HepG2 (cell line): ENCODE measurements around the gene MICAL3. TPM values are rescaled to one million over a fixed set of nuclear protein-coding genes. Genes with fewer than 3 reads are reported as not detected.

Source experiments
- MTF1 ChIP-seq: sonication (generic); formaldehyde crosslinking; IDR thresholded peaks from 2 replicates; pipeline ENCODE4 v1.5.0; 2020; ENCODE audit warnings: missing genetic modification reagents
- NFIC ChIP-seq: IDR thresholded peaks from 2 replicates; pipeline ENCODE4 v1.6.1; 2012; ENCODE audit warnings: mild to moderate bottlenecking, low read length, inconsistent platforms
- ONECUT2 ChIP-seq: sonication (generic); formaldehyde crosslinking; IDR thresholded peaks from 2 replicates; pipeline ENCODE4 v1.4.0; 2020; ENCODE audit warnings: missing genetic modification reagents
- PHF20 ChIP-seq: sonication (generic); formaldehyde crosslinking; IDR thresholded peaks from 2 replicates; pipeline ENCODE4 v1.5.0; 2020; ENCODE audit warnings: mild to moderate bottlenecking, missing genetic modification reagents
- POLR2AphosphoS2 ChIP-seq: IDR thresholded peaks from 2 replicates; pipeline ENCODE4 v1.6.1; 2011; ENCODE audit warnings: low read depth, low read length, improper control_type of control experiment
- SAFB2 ChIP-seq: sonication (generic); formaldehyde crosslinking; IDR thresholded peaks from 2 replicates; pipeline ENCODE4 v1.5.1; 2020; ENCODE audit warnings: missing genetic modification reagents, low read depth, mild to moderate bottlenecking, borderline replicate concordance
- SP4 ChIP-seq: sonication (generic); formaldehyde crosslinking; IDR thresholded peaks from 2 replicates; pipeline ENCODE4 v1.8.1; 2023; ENCODE audit warnings: mild to moderate bottlenecking, missing genetic modification reagents
- SRSF4 ChIP-seq: fragments of 200-400 bp; formaldehyde crosslinking; IDR thresholded peaks from one replicate; pipeline ENCODE4 v1.6.1; 2018; ENCODE audit warnings: mild to moderate bottlenecking, low read depth, low read length, moderate library complexity; ENCODE audit not compliant: poor library complexity, severe bottlenecking
- ZNF781 ChIP-seq: sonication (generic); formaldehyde crosslinking; IDR thresholded peaks from 2 replicates; pipeline ENCODE4 v1.5.1; 2020; ENCODE audit warnings: borderline replicate concordance, mild to moderate bottlenecking, missing genetic modification reagents; ENCODE audit errors: not compliant biosample characterization
- polyA plus RNA-seq, 8 experiments: library from polyadenylated mRNA; depleted of rRNA in 3 of 8; stranded (reverse) in 7 of 8; unstranded in 1 of 8; fragments of >200 nt; fragmentation: Illumina TruSeq in 4 of 8; extraction: Trizol in 4 of 8; gene quantifications; 2 replicates each; pipeline versions ENCODE4 v1.2.1 to v1.2.3, GENCODE V29; 2011 to 2016; ENCODE audit warnings: low read depth in 4 of 8, missing spikeins in 1 of 8, mixed read lengths in 1 of 8; ENCODE audit not compliant: insufficient read depth in 1 of 8
- total RNA-seq, 5 experiments: library from RNA; depleted of rRNA; stranded (reverse); fragments of >200 nt; fragmentation: Illumina TruSeq; extraction: Trizol; gene quantifications; 2 replicates each; pipeline ENCODE4 v1.2.3, GENCODE V29; 2016; ENCODE audit warnings: low read depth in 1 of 5
- TF ChIP-seq, protein P1 (sequence below): sonication (generic); formaldehyde crosslinking; IDR thresholded peaks from 2 replicates; pipeline ENCODE4 v1.4.0; 2020; ENCODE audit warnings: missing genetic modification reagents
- TF ChIP-seq, protein P2 (sequence below): sonication (generic); formaldehyde crosslinking; IDR thresholded peaks from 2 replicates; pipeline ENCODE4 v1.5.0; 2020; ENCODE audit warnings: missing genetic modification reagents
- TF ChIP-seq, protein P3 (sequence below): sonication (generic); formaldehyde crosslinking; IDR thresholded peaks from 2 replicates; pipeline ENCODE4 v1.8.1; 2023; ENCODE audit warnings: missing genetic modification reagents, inconsistent platforms, borderline replicate concordance

Gene MICAL3
- total and polyA plus RNA-seq, 2 of the 13 experiments (the other 11 are each of a cell fraction or from before 2014, with no cell fraction given) = 5.3 to 12.5 TPM

DNA sequence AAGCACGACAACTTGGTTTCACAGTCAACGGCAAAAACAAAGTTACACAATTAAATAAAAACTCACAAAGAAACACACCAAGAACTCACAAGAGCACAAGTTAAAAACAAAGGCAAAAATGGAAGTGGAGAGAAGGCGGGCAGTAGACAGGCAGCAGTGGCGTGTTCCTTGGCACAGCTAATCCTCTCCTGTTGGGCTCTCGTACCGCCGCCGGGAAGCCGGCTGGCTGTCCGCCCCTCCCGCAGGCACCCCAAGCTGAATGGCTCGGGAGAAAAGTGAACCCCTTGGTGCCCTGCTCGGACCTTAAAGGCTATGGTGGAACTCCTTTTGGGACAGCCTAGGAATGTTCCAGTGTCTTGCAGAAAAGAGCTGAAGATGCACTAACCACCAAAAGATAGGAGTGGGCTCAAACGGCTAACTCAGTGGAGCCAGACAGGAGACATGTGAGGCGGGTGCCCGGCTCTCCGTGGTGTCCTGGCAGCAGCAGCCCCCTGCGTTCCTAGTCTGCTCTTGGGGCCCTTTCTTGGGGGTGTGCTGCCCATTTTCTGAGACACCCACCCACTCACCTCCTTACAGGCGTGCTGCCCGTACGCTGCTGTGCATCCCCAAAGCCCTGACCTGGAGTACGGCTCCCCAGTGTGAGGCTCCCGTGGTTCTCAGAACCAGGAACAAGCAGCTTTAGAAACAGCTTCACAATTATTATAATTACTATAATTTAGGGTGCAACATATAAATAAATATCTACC lies 164.0 kb downstream of the MICAL3 start (continued):
- no peak for TF ChIP-seq POLR2AphosphoS2
- TF ChIP-seq PHF20 (CRISPR knock-in tag) = no peak
- TF ChIP-seq SP4 (CRISPR knock-in tag) = no peak
- no peak for TF ChIP-seq SAFB2 (CRISPR knock-in tag)
- no peak for TF ChIP-seq ONECUT2 (CRISPR knock-in tag)
- TF ChIP-seq, protein P1, sequence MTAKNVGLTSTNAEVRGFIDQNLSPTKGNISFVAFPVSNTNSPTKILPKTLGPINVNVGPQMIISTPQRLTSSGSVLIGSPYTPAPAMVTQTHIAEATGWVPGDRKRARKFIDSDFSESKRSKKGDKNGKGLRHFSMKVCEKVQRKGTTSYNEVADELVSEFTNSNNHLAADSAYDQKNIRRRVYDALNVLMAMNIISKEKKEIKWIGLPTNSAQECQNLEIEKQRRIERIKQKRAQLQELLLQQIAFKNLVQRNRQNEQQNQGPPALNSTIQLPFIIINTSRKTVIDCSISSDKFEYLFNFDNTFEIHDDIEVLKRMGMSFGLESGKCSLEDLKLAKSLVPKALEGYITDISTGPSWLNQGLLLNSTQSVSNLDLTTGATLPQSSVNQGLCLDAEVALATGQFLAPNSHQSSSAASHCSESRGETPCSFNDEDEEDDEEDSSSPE (CRISPR knock-in tag) = no peak
- TF ChIP-seq, protein P2, sequence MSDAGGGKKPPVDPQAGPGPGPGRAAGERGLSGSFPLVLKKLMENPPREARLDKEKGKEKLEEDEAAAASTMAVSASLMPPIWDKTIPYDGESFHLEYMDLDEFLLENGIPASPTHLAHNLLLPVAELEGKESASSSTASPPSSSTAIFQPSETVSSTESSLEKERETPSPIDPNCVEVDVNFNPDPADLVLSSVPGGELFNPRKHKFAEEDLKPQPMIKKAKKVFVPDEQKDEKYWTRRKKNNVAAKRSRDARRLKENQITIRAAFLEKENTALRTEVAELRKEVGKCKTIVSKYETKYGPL (CRISPR knock-in tag) = no peak
- TF ChIP-seq SRSF4 = no peak
- TF ChIP-seq MTF1 (CRISPR knock-in tag) = no peak
- TF ChIP-seq, protein P3, sequence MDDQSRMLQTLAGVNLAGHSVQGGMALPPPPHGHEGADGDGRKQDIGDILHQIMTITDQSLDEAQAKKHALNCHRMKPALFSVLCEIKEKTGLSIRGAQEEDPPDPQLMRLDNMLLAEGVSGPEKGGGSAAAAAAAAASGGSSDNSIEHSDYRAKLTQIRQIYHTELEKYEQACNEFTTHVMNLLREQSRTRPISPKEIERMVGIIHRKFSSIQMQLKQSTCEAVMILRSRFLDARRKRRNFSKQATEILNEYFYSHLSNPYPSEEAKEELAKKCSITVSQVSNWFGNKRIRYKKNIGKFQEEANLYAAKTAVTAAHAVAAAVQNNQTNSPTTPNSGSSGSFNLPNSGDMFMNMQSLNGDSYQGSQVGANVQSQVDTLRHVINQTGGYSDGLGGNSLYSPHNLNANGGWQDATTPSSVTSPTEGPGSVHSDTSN (CRISPR knock-in tag) = no peak
- TF ChIP-seq ZNF781 (CRISPR knock-in tag) = no peak
- TF ChIP-seq NFIC = no peak
